AG04450 (cell line): Measurements from ENCODE around the gene KMT2E. TPM values are rescaled to one million over a fixed set of nuclear protein-coding genes. Genes with fewer than 3 reads are reported as not detected.

Experiments used
- CTCF ChIA-PET: fragments of 300-600, 350-600 bp; formaldehyde crosslinking; extraction: SDS; loops from one replicate; lab custom pipeline; 2022; ENCODE audit warnings: antibody characterized with exemption, inconsistent platforms; lab: Charles Lee
- POLR2A ChIA-PET: fragments of 350-600 bp; formaldehyde crosslinking; extraction: SDS; loops from one replicate; lab custom pipeline; 2021; ENCODE audit warnings: antibody characterized with exemption, inconsistent platforms; lab: Yijun Ruan, JAX
- DNase-seq: peaks from one replicate; pipeline ENCODE4 v3.0.0-alpha.2; 2011; ENCODE audit warnings: low read depth, low spot score
- H3K27ac ChIP-seq: one replicate; pipeline ENCODE4 v1.5.1; 2012; ENCODE audit warnings: low read depth, low read length, control low read depth
- H3K27me3 ChIP-seq: one replicate; pipeline ENCODE4 v1.6.0; 2012; ENCODE audit warnings: low read length; ENCODE audit not compliant: control insufficient read depth, insufficient read depth
- H3K4me3 ChIP-seq: 2 replicates; pipeline ENCODE4 v1.5.1; 2011; ENCODE audit warnings: mild to moderate bottlenecking, low read depth, low read length, control low read depth
- H3K9me3 ChIP-seq: 2 replicates; pipeline ENCODE4 v1.5.1; 2012; ENCODE audit warnings: low read length; ENCODE audit not compliant: control insufficient read depth, insufficient read depth
- polyA plus RNA-seq: library from polyadenylated mRNA; depleted of rRNA; stranded (reverse); fragments of >200 nt; gene quantifications from 2 replicates; pipeline ENCODE4 v1.2.3, GENCODE V29; 2011
- TF ChIP-seq, protein P1 (sequence below): IDR thresholded peaks from 2 replicates; pipeline ENCODE4 v1.5.1; 2011; ENCODE audit warnings: low read depth, low read length, control low read depth, inconsistent platforms

The KMT2E gene
- polyA plus RNA-seq, 1 experiment: 13.8 TPM

DNA sequence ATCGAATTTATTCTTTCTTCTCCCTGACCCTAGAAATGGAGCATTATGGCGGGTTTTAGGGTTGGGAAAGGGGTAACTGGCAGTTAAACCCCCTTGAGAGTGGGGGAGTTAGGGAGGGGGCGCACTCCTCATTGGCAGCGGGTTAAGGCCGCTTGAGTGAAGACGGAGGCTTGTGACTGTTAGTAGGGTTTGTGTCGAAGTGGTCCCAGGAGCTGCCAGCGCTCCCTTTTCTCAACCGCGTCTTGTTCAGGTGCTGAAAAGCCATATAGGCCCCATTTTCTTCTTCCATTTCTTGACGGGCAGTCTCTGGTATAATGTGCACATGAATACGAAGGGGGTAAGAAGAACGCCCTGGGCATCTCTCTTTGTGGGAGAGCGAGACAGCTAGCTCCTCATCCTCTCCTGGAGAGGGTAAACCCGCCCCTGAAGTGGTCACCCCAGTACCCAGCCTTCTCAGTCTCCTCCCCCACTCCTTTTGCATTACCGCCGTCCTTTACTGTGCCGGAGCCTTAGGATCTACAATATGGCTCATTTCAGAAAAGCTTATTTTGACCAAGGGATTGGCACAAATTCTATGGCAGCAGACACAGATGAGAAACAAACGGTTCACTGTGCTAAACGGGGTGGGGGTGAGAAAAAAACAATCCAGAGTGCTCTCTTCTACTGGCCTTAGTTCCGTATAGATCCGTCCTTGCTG is 836 bp downstream of the KMT2E start:
- Histone ChIP-seq H3K4me3 (peak overlapping the region; percentile 97), H3K27ac (peak overlapping the region; percentile 82), H3K9me3 (peaks cover 6% of the 10 kb centered on the region; the same call in 1 of the 2 replicates), H3K27me3 (no peaks in the 10 kb centered on the region)
- ChIA-PET POLR2A (interaction anchor here (0.6 to 3.9 kb wide), 6 partner anchors 12 to 83 kb away, joined by 3 to 31 read pairs (median 4); no protein-coding TSS in a partner anchor), CTCF (interaction anchor here (5.4 kb wide), 1 partner anchor 33 kb away, joined by 38 read pairs; no protein-coding TSS in a partner anchor)
- DNase-seq: no peak
- TF ChIP-seq, protein P1, sequence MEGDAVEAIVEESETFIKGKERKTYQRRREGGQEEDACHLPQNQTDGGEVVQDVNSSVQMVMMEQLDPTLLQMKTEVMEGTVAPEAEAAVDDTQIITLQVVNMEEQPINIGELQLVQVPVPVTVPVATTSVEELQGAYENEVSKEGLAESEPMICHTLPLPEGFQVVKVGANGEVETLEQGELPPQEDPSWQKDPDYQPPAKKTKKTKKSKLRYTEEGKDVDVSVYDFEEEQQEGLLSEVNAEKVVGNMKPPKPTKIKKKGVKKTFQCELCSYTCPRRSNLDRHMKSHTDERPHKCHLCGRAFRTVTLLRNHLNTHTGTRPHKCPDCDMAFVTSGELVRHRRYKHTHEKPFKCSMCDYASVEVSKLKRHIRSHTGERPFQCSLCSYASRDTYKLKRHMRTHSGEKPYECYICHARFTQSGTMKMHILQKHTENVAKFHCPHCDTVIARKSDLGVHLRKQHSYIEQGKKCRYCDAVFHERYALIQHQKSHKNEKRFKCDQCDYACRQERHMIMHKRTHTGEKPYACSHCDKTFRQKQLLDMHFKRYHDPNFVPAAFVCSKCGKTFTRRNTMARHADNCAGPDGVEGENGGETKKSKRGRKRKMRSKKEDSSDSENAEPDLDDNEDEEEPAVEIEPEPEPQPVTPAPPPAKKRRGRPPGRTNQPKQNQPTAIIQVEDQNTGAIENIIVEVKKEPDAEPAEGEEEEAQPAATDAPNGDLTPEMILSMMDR: no peak

DNA sequence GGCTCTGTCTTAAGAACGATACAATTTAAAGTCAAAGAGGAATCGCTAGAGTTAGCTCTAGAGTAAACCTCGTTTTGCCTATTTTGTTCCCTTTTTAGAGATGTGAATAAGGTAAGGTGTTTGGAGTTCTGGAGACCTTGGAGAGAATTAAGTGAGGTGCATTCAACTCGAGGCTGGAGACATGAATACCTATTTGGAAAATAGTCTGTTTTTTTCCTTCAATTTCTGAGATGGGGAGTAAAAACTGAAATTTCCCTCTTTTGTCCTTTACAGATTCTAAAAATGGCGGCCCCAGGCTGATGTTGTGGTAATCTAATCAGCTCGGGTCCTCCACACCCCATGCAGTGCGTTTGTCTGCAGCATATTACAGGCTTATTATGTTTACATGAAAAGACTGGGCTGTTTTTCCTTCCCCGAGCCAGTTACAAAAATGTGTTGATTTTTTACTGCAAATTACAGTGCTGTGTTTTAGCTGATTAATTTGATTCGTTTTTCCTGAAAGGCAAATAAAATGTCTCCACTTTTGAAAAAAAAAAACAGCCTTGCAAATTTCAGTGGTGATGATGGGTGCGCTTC is 1.5 kb downstream of the KMT2E start:
- TF ChIP-seq, protein P1: no peak
- ChIA-PET CTCF (interaction anchor here (1.0 to 5.4 kb wide), 2 partner anchors 9 to 33 kb away, joined by 4 to 38 read pairs; no protein-coding TSS in a partner anchor), POLR2A (interaction anchor here (1.0 to 3.9 kb wide), 4 partner anchors 9 to 58 kb away, joined by 3 to 31 read pairs (median 8); no protein-coding TSS in a partner anchor)
- DNase-seq: no peak
- H3K27ac ChIP-seq: peak overlapping the region; percentile 82
- peak overlapping the region; percentile 97 for H3K4me3 ChIP-seq
- H3K9me3 ChIP-seq: peaks cover 6% of the 10 kb centered on the region; the same call in 1 of the 2 replicates
- H3K27me3 ChIP-seq: no peaks in the 10 kb centered on the region

DNA sequence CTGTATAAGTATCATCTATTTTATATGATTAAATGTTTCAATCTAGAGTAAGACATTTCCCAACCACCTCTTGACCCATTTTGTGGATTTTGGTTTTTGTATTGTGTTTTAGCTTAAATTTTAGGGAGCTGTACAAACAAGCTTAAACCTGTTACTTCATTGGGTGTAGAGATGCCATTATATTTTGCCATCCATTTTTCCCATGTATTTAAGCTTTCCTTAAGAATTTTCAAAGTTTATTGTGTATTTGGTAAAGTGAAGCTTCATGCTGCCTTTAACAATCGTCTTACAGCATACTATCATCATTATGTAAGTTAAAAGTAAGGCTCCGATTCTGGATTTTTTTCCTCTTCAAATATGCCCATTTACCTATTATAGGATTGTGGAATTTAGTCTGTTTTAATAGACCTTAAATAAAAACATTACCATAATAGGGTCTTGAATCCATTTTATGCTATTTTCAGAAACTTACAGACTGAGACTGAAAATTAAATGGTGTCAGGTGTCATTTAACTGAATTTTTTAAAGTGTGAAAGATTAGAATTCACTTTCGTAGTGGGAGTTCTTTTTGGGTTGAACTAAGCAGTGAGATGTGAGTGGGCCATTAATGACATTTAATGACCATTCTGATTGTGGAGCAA is 2.2 kb downstream of the KMT2E start:
- H3K4me3 ChIP-seq: peak overlapping the region; percentile 97
- H3K27me3 ChIP-seq: no peaks in the 10 kb centered on the region
- ChIA-PET CTCF (interaction anchor here (1.0 to 5.4 kb wide), 2 partner anchors 8 to 34 kb away, joined by 4 to 38 read pairs; no protein-coding TSS in a partner anchor), POLR2A (interaction anchor here (1.0 to 3.0 kb wide), 3 partner anchors 8 to 59 kb away, joined by 3 to 12 read pairs (median 3); no protein-coding TSS in a partner anchor)
- H3K27ac ChIP-seq: no peak overlapping the region
- no peak for DNase-seq
- peaks cover 6% of the 10 kb centered on the region; the same call in 1 of the 2 replicates for H3K9me3 ChIP-seq
- TF ChIP-seq, protein P1: no peak

DNA sequence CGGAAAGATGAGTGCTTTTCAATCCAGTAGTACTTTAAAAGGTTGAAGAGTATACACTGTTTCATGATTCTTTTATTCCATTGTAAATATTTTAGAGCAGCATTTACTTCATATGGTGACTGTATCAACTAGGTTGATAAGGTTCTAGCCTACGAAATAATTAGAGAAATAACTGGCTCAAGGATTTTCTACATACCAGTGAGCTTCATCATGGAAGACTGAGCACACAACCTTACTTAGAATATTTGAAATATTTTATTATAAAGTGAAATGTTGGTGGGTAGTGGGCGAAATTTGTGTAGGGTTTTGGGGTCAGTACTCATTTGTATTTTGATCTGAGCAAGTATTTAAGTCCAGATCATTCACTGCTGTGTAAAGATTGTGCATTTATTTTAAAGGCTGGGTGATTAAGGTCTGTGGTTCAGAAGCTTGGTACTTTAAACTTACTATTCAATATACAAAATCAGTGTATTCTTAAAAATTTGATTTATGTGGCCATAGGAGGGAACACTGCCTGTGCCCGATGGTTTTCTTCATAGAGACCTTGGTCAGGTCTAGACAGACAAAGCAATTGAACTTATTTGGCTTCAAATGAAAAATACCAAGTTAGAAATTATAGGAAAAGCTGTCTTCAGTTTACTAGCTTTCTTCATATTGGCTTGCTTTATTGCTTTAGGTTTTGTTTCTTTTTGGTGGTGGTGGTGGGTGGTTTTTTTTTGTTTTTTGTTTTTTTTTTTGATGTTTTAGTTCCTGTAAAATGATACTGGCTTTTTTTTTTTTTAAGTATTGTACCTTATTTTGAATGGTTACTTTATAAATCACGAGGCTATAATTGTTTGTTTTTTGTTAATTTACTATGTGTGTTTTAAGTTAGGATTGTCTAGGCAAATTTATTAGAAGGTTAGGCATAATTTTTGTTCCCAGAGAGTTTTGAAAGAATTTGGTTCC is 3.0 kb downstream of the KMT2E start:
- CTCF ChIA-PET: interaction anchor here (1.2 to 5.4 kb wide), 3 partner anchors 35 to 124 kb away, joined by 3 to 38 read pairs (median 3); no protein-coding TSS in a partner anchor
- no peak for DNase-seq

More for the DNA sequence above, 3.0 kb downstream of the KMT2E start:
- POLR2A ChIA-PET: interaction anchor here (0.6 kb wide), 2 partner anchors 79 to 458 kb away, joined by 3 to 4 read pairs; no protein-coding TSS in a partner anchor
- H3K27me3 ChIP-seq: no peaks in the 10 kb centered on the region
- H3K4me3 ChIP-seq: peak overlapping the region; percentile 97
- H3K27ac ChIP-seq: no peak overlapping the region
- TF ChIP-seq, protein P1: no peak
- H3K9me3 ChIP-seq: peaks cover 6% of the 10 kb centered on the region; the same call in 1 of the 2 replicates
